CD14-positive monocyte (primary cell): ENCODE data around the gene CNR1. TPM values are rescaled to one million over a fixed set of nuclear protein-coding genes. Genes with fewer than 3 reads are reported as not detected.
A peak's percentile ranks its signal among the peaks of the same experiment; 100 is the strongest.

Source experiments
- DNase-seq, 3 donors: peaks; one replicate each; pipeline ENCODE4 v3.0.0-alpha.2; 2011 to 2022
- H2AFZ ChIP-seq: 2 replicates; pipeline ENCODE4 v1.6.0; 2012; ENCODE audit warnings: mild to moderate bottlenecking, low read depth, low read length, inconsistent platforms; ENCODE audit not compliant: insufficient read depth, poor library complexity, severe bottlenecking
- H3K27ac ChIP-seq, 2 donors: 1 replicate in 1 of 2; 2 replicates in 1 of 2; pipeline ENCODE4 v1.5.1; 2012 to 2013; ENCODE audit warnings: low read length in 2 of 2, control low read depth in 1 of 2, inconsistent platforms in 1 of 2, low read depth in 1 of 2, mild to moderate bottlenecking in 1 of 2
- H3K27me3 ChIP-seq, 2 donors: one replicate each; pipeline versions ENCODE4 v1.6.0 to v1.6.1; 2011 to 2013; ENCODE audit warnings: low read length in 2 of 2; ENCODE audit not compliant: control insufficient read depth in 2 of 2, insufficient read depth in 2 of 2
- H3K36me3 ChIP-seq, 2 donors: replicated peaks in 1 of 2; 1 replicate in 1 of 2; 2 replicates in 1 of 2; pipeline versions ENCODE4 v1.5.1 to v1.6.1; 2012 to 2013; ENCODE audit warnings: low read length in 2 of 2, control low read depth in 1 of 2, inconsistent platforms in 1 of 2, mild to moderate bottlenecking in 1 of 2; ENCODE audit not compliant: insufficient read depth in 2 of 2, control insufficient read depth in 1 of 2
- H3K4me1 ChIP-seq, 2 donors: 1 replicate in 1 of 2; 2 replicates in 1 of 2; pipeline versions ENCODE4 v1.5.1 to v1.6.1; 2012 to 2013; ENCODE audit warnings: low read length in 2 of 2, control low read depth in 1 of 2, inconsistent platforms in 1 of 2, mild to moderate bottlenecking in 1 of 2, moderate library complexity in 1 of 2; ENCODE audit not compliant: insufficient read depth in 2 of 2, control insufficient read depth in 1 of 2
- H3K4me2 ChIP-seq: replicated peaks from 2 replicates; pipeline ENCODE3; 2012; ENCODE audit warnings: low read length, moderate library complexity, mild to moderate bottlenecking; ENCODE audit not compliant: poor library complexity, severe bottlenecking; ENCODE audit errors: extremely low read depth
- H3K4me3 ChIP-seq, 3 experiments: fragments of 200-600 bp in 1 of 3; sonication (generic) in 1 of 3; replicated peaks in 1 of 3; 1 replicate in 2 of 3; 2 replicates in 1 of 3; pipeline ENCODE4 v1.5.1; 2011 to 2013; ENCODE audit warnings: low read length in 3 of 3, mild to moderate bottlenecking in 3 of 3, control low read depth in 2 of 3, low read depth in 2 of 3, inconsistent platforms in 1 of 3, moderate library complexity in 1 of 3
- H3K79me2 ChIP-seq: 2 replicates; pipeline ENCODE4 v1.6.0; 2012; ENCODE audit warnings: mild to moderate bottlenecking, control low read depth, inconsistent platforms, low read length, moderate library complexity; ENCODE audit not compliant: insufficient read depth
- H3K9ac ChIP-seq: 2 replicates; pipeline ENCODE4 v1.6.0; 2017; ENCODE audit warnings: low read length, mild to moderate bottlenecking; ENCODE audit not compliant: insufficient read depth, poor library complexity, severe bottlenecking
- H3K9me3 ChIP-seq, 2 donors: replicated peaks in 1 of 2; 1 replicate in 1 of 2; 2 replicates in 1 of 2; pipeline versions ENCODE4 v1.5.1 to v1.6.1; 2012 to 2013; ENCODE audit warnings: low read length in 2 of 2, control low read depth in 1 of 2; ENCODE audit not compliant: control insufficient read depth in 1 of 2, insufficient read depth in 1 of 2
- H4K20me1 ChIP-seq: 2 replicates; pipeline ENCODE4 v1.6.0; 2012; ENCODE audit warnings: mild to moderate bottlenecking, low read length, control low read depth, moderate library complexity; ENCODE audit not compliant: insufficient read depth
- H3K27ac Mint-ChIP-seq, 7 donors: one replicate each; pipeline ENCODE4 v1.8.0; 2020; ENCODE audit warnings: mild to moderate bottlenecking in 7 of 7, mixed read lengths in 7 of 7, moderate library complexity in 6 of 7, inconsistent platforms in 2 of 7
- H3K27me3 Mint-ChIP-seq, 3 donors: one replicate each; pipeline ENCODE4 v1.8.0; 2021 to 2022; ENCODE audit warnings: low read depth in 3 of 3, mild to moderate bottlenecking in 3 of 3, mixed read lengths in 3 of 3, moderate library complexity in 3 of 3, inconsistent platforms in 1 of 3
- H3K36me3 Mint-ChIP-seq, 2 donors: one replicate each; pipeline ENCODE4 v1.8.0; 2020; ENCODE audit warnings: mixed read lengths in 2 of 2, inconsistent platforms in 1 of 2, mild to moderate bottlenecking in 1 of 2
- H3K4me1 Mint-ChIP-seq: one replicate; pipeline ENCODE4 v1.8.0; 2020; ENCODE audit warnings: mild to moderate bottlenecking, mixed read lengths
- H3K4me3 Mint-ChIP-seq, 2 donors: one replicate each; pipeline ENCODE4 v1.8.0; 2020; ENCODE audit warnings: mild to moderate bottlenecking in 2 of 2, mixed read lengths in 2 of 2, moderate library complexity in 1 of 2
- H3K9me3 Mint-ChIP-seq, 7 donors: one replicate each; pipeline ENCODE4 v1.8.0; 2020 to 2022; ENCODE audit warnings: mixed read lengths in 7 of 7, mild to moderate bottlenecking in 6 of 7, moderate library complexity in 6 of 7, inconsistent platforms in 2 of 7
- WGBS: methylation state at CpG from one replicate; pipeline ENCODE4 v1.1.5; 2013; ENCODE audit warnings: missing lambda C conversion rate; ENCODE audit not compliant: insufficient coverage; 5-methylcytosine and 5-hydroxymethylcytosine counted together
- intact Hi-C, 2 donors: fragments of 100-400 bp; cut with micrococcal nuclease; formaldehyde crosslinking; loops; one replicate each; pipeline versions ENCODE4 v1.15.0 to v1.15.1; 2023
- polyA plus RNA-seq, 3 donors: library from polyadenylated mRNA; depleted of rRNA in 1 of 3; unstranded in 2 of 3; stranded (reverse) in 1 of 3; fragments of 300-500 nt in 2 of 3; fragments of >200 nt in 1 of 3; fragmentation: Illumina TruSeq in 2 of 3; gene quantifications; 1 replicate in 2 of 3; 2 replicates in 1 of 3; pipeline ENCODE4 v1.2.3, GENCODE V29; 2012 to 2021
- TF ChIP-seq, protein P1 (sequence below): fragments of 200-600 bp; IDR thresholded peaks from one replicate; pipeline ENCODE4 v1.8.0; 2022; ENCODE audit warnings: antibody characterized with exemption, mild to moderate bottlenecking

CNR1 gene
- polyA plus RNA-seq, 3 donors = 0.04 to 0.07 TPM; not detected in 1

DNA sequence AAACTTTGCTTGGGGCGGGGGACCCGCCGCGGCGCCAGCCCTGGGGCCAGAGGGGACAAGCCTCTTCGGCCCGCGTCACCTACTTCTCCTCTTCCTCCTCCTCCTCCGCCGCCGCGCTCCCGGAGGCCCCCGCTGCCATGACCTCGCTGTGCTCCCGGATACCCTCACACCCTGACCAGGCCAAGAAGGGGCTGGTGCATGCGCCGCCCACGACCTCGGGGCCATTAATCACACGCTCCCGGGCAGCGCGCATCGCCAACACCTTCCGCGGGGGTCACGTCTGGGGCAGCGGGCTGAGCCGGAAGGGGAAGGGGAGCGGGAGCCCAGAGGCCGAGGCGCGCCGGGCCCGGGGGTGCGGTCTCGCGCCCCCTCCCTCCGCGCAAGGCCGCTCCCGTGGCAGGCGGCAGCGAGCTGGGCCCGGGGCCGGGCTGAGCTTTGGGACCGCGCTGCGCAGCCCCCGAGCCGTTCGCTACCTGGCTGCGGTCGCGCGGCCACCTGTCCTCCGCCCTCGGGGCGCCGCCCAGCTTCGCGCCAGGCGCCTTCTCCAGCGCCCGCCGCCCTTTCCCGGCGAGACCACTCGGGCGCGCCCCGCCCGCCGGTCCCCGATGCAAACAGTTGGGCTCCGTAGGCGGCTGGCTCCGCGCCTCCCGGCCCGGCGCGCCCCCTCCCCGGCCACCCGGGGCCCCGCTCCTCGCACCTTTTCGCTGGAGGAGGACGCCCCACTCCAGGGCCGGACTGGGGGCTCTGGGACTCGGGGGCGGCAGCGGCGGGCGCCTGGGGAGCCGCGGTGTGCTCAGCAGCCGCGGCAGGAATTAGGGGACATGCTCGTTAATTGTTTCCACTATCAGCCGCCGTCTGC is 575 bp upstream of the CNR1 start:
- Histone ChIP-seq H3K9ac (no peak overlapping the region), H3K4me2 (peak overlapping the region; percentile 77)

More for the DNA sequence above, 575 bp upstream of the CNR1 start:
- Mint-ChIP-seq H3K36me3 (peaks cover 2 to 8% of the 10 kb centered on the region in 2 donors), H3K27me3 (peaks cover 73 to 83% (median 81%) of the 10 kb centered on the region in 3 donors), H3K4me1 (peaks cover 14% of the 10 kb centered on the region), H3K9me3 (peaks cover 0 to 15% (median 7%) of the 10 kb centered on the region in 7 donors), H3K27ac (peak overlapping the region in 1 of 7 donors; percentile 25), H3K4me3 (peak overlapping the region; percentile 75 to 94)
- under 1% methylated on average over 98 of the region's 103 CpGs for WGBS
- peaks cover 0 to 17% of the 10 kb centered on the region in 2 donors for H3K9me3 ChIP-seq
- peaks cover 15 to 19% of the 10 kb centered on the region in 2 donors for H3K4me1 ChIP-seq
- no peak overlapping the region for H3K27ac ChIP-seq
- H3K79me2 ChIP-seq = no peaks in the 10 kb centered on the region
- intact Hi-C loops = no loop called here
- peak overlapping the region; percentile 60 for H2AFZ ChIP-seq
- DNase-seq = peak in 2 of 3 donors; percentile 1 to 26
- H3K36me3 ChIP-seq = no peaks in the 10 kb centered on the region
- H3K27me3 ChIP-seq = peaks cover 82 to 91% of the 10 kb centered on the region in 2 donors
- H3K4me3 ChIP-seq = peak overlapping the region; percentile 6 to 68 (median 28)
- H4K20me1 ChIP-seq = no peaks in the 10 kb centered on the region
- TF ChIP-seq, protein P1, sequence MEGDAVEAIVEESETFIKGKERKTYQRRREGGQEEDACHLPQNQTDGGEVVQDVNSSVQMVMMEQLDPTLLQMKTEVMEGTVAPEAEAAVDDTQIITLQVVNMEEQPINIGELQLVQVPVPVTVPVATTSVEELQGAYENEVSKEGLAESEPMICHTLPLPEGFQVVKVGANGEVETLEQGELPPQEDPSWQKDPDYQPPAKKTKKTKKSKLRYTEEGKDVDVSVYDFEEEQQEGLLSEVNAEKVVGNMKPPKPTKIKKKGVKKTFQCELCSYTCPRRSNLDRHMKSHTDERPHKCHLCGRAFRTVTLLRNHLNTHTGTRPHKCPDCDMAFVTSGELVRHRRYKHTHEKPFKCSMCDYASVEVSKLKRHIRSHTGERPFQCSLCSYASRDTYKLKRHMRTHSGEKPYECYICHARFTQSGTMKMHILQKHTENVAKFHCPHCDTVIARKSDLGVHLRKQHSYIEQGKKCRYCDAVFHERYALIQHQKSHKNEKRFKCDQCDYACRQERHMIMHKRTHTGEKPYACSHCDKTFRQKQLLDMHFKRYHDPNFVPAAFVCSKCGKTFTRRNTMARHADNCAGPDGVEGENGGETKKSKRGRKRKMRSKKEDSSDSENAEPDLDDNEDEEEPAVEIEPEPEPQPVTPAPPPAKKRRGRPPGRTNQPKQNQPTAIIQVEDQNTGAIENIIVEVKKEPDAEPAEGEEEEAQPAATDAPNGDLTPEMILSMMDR = no peak
